Activated CD8-positive, alpha-beta memory T cell treated with anti-CD3 and anti-CD28 coated beads, Interleukin-2, amount 50 U/mL, for 1 hour (primary cell): Measurements from ENCODE around the gene TNS3.

Source experiments
- DNase-seq: peaks from one replicate; pipeline ENCODE4 v3.0.0-alpha.2; 2020; ENCODE audit errors: extremely low read depth

Gene TNS3

GRCh38 chr7:47304727-47305719, 276.9 kb downstream of the TNS3 start:
- DNase-seq: no peak

- no peak for DNase-seq
These were observed 278.0 kb downstream of the TNS3 start for GRCh38 chr7:47303695-47304453.

- no peak for DNase-seq
These were observed 278.8 kb downstream of the TNS3 start for GRCh38 chr7:47303014-47303694.

GRCh38 chr7:47302560-47302959, 279.4 kb downstream of the TNS3 start:
- no peak for DNase-seq

GRCh38 chr7:47301657-47302295, 280.1 kb downstream of the TNS3 start:
- DNase-seq: no peak

- no peak for DNase-seq
These were observed 280.8 kb downstream of the TNS3 start for GRCh38 chr7:47301105-47301477.

- DNase-seq: no peak
These were observed 281.3 kb downstream of the TNS3 start for GRCh38 chr7:47300472-47301104.

GRCh38 chr7:47299496-47299895, 282.4 kb downstream of the TNS3 start:
- DNase-seq: no peak

GRCh38 chr7:47298636-47299035, 283.3 kb downstream of the TNS3 start:
- no peak for DNase-seq

- no peak for DNase-seq
These were observed 284.8 kb downstream of the TNS3 start for GRCh38 chr7:47297120-47297519.

- no peak for DNase-seq
These were observed 286.3 kb downstream of the TNS3 start for GRCh38 chr7:47295606-47296005.

GRCh38 chr7:47294556-47295222, 287.2 kb downstream of the TNS3 start:
- DNase-seq: no peak

GRCh38 chr7:47293884-47294555, 287.9 kb downstream of the TNS3 start:
- no peak for DNase-seq

- DNase-seq: no peak
These were observed 289.0 kb downstream of the TNS3 start for GRCh38 chr7:47292832-47293309.

- no peak for DNase-seq
These were observed 290.3 kb downstream of the TNS3 start for GRCh38 chr7:47291461-47292081.

GRCh38 chr7:47290867-47291266, 291.0 kb downstream of the TNS3 start:
- DNase-seq: no peak

- DNase-seq: no peak
These were observed 291.4 kb downstream of the TNS3 start for GRCh38 chr7:47290466-47290865.

- no peak for DNase-seq
These were observed 293.9 kb downstream of the TNS3 start for GRCh38 chr7:47288060-47288459.

GRCh38 chr7:47285860-47286491, 295.9 kb downstream of the TNS3 start:
- no peak for DNase-seq
